GM18526 (cell line): ENCODE measurements around the gene CALD1.

Source experiments
- POLR2A ChIP-seq: IDR thresholded peaks from 3 replicates; pipeline ENCODE4 v1.6.1; 2011; ENCODE audit not compliant: insufficient read length; ENCODE audit errors: extremely low read depth

Gene CALD1

DNA sequence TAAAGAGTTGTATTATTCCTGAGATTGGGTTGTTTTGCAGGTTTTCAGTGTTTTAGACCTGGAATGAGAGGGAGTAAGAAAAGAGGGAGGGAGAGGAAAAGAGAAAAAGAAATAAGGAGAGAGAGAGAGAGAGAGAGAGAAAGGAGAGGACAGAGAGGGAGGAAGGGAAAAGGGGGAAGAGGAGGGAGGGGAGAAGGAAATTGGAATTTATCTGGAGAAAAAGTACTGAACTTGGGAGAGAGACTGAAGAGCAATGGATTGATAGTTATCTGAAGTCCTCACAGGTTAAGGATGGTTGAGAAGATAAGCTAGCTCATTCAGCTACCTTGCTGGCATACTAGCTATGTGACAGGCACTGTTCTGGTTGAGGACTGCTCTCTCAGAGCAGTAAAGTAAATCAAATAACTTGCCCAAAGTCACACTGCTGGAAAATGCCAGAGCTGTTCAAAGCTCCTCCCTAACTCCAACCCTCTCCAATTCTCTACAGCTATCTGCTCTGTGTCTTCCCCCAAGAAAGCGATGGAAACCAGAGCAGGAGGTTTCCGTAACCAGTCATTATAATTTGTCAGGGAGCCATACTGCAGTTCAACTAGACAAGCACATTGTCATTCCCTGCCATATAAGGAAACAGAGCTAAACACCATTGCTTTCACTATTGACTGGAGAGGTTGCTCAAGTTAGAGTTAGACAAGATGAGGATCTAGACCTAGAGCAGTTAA, 10.7 kb downstream of the CALD1 start:
- no peak for TF ChIP-seq POLR2A

DNA sequence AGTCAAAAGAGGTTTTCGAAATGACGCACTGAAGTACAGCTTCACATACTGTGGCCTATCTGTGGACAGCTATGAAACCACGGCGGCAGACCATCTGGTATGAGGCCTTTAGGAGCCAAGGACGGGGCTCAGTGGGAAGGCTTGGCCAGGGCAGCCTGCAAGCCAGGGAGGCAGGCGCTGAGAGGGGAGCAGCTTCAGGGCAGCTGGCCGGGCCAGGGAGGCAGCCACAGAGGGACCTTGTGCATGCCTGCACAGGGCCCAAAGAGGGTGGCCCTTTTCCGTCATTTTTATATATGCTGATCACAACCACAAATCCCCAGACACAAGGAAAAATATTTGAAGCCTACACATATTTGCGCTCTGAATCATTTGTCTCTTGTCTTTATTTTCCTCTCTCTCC, 13.5 kb downstream of the CALD1 start:
- no peak for TF ChIP-seq POLR2A

- no peak for TF ChIP-seq POLR2A
These were observed 15.8 kb downstream of the CALD1 start for GRCh38 chr7:134795231-134795630.

GRCh38 chr7:134798155-134798554, 18.7 kb downstream of the CALD1 start:
- no peak for TF ChIP-seq POLR2A

DNA sequence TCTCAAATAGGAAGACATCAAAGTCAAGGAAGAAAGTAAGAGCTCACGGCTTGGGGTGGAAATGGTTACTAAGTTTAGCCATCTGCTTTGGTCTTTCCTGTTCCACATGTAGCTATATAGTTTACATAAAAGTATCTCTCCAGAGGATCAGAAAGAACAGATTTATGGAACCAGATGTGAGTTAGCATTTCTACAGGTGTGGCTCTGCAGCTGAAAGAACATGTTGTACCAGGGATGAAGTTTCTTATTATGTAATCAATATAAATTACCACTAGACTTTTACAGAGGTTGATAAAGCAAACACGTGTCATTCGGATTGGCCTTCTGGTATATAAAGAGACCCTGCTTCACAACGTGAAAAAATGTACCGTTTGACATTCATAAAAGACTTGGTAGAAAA, 19.9 kb downstream of the CALD1 start:
- no peak for TF ChIP-seq POLR2A

GRCh38 chr7:134802762-134803161, 23.3 kb downstream of the CALD1 start:
- TF ChIP-seq POLR2A: no peak

- no peak for TF ChIP-seq POLR2A
These were observed 24.9 kb downstream of the CALD1 start for GRCh38 chr7:134804351-134804750.

DNA sequence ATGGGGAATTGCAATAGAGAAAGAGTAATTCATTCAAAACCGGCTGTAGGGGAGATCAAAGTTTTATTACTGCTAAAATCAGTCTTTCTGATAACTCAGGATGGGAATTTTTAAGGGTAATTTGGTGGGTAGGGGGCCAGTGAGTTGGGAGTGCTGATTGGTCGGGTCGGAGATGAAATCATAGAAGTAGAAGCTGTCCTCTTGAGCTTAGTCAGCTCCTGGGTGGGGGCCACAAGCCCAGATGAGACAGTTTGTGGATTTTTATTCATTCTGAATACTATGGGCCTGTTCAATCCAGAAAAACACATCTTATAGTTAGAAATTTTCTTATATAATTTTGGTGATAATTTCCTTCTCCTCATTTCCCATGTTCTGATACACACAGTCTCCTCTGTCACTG, 25.4 kb downstream of the CALD1 start:
- no peak for TF ChIP-seq POLR2A

DNA sequence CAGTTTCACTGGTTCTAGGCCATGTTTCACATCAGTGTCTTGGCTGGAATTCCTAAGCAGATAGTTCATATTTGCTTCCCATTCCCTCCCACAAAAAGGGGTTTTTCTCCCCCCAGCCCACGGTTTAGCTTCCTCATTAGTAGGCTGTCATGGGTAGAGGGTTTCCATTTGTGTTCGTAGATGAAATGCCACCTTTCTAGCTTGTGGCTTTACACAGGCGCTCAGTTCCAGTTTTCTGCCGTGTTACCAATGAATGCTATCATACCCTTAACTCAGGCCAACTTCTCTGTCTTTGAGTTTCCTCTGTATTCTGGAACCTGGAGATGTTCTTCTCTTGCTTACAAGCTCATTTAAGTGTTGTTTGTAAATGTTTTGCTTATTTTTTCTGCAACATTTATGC, 26.8 kb downstream of the CALD1 start:
- TF ChIP-seq POLR2A: no peak

GRCh38 chr7:134809616-134810015, 30.2 kb downstream of the CALD1 start:
- TF ChIP-seq POLR2A: no peak

DNA sequence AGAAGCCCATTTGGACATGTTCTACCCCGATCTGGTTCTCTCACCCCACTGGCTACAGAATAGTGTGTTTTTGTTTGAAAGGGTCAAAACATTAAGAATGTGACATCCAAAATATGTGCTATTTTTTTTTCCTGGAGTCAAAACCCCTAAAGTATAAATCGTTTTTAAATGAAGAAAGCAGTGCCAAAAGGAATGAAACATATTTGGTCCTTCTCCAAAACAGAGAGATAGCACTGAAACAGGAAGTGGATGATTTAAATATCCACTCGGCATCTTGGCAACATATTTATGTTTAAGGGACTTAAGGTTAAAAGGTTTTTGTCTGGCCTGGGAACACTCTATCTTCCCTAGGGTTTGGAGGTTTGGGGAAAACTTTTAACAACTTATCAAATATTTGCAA, 32.3 kb downstream of the CALD1 start:
- no peak for TF ChIP-seq POLR2A

DNA sequence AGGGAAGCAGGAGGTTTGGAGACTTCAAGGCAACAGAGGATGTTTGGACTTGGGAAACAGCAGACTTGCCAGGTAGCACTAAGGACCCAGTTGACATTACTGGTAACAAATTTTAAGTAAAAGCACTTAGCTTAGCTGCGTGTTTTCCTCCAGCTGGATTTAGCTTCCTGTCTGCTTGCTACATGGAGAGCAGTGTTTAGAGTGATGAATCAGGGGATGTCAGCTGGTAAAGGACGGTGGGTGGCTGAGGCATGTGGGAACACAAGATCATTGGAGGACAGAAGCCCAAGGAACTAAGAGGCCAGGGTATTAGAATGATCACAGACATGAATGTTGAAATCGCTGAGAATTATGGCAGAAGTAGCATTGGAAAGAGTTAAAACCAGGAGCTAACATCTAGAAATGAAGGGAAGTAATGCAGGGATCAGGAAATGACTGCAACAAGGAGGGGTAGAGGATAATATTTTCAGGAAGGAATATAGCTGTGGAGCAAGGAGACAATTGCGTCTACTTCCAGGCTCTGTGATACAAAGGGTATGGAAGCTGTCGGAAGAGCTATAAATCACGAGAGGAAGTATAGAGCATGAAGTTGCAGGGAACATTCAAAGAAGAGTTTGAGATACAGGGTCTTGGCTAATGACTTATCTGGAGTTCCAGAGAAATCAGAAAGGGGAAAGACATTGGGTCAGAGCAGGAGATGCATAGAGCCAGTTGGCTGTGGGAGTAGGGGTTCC, 34.4 kb downstream of the CALD1 start:
- TF ChIP-seq POLR2A: no peak

GRCh38 chr7:134814730-134815364, 35.4 kb downstream of the CALD1 start:
- no peak for TF ChIP-seq POLR2A

DNA sequence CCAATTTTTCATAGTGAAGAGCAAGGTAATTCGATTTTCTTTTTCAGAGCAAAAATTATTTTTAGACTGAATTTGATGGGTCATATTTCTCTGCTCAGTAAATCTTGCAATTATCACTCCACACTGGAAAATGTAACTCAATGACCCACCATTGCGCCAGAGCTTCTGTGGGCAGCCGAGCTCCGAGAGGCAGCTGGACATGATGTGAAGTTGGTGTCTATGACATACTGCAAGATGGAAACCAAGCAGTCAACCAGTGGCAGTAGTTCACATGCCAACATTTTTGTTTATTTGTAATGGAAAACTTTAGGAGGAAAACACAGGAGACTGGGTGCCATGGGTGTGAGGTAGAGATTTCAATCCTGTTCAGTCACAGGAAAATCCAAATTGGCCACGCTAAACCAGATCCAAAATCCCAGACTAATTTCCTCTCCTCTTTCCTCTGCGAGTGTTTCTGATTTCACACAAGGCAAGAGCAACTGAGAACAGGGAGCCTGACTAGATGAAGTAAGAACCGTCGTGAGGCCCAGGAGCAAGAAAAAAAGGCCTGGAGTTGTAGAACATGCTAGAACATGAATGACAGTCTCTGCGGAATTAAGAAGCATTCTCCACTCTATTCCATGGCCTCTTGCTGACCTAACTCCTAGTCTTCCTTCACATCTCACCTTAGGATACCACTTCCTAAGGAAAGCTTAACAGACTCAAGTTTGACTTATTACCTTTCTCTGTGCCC, 39.3 kb downstream of the CALD1 start:
- no peak for TF ChIP-seq POLR2A

GRCh38 chr7:134819401-134819800, 40.0 kb downstream of the CALD1 start:
- TF ChIP-seq POLR2A: no peak

GRCh38 chr7:134820295-134820694, 40.9 kb downstream of the CALD1 start:
- TF ChIP-seq POLR2A: no peak

- no peak for TF ChIP-seq POLR2A
These were observed 41.3 kb downstream of the CALD1 start for GRCh38 chr7:134820778-134821177.
